M059J (cell line): ENCODE results near the gene CHEK1. TPM values are rescaled to one million over a fixed set of nuclear protein-coding genes. Genes with fewer than 3 reads are reported as not detected.
"Not testable (repeated sequence)": the region's sequence is repeated elsewhere in the genome, so short reads cannot be mapped to it uniquely, and the experiment has no call there.

ENCODE experiments used
- DNase-seq: peaks from one replicate; pipeline ENCODE4 v3.0.0-alpha.2; 2012; ENCODE audit warnings: low read depth
- total RNA-seq: library from RNA; depleted of rRNA; stranded (reverse); fragments of >200 nt; shearing (Covaris generic); gene quantifications from 2 replicates; pipeline ENCODE4 v1.2.3, GENCODE V29; 2014; rRNA removed

The CHEK1 gene
- 42.9 and 46.3 TPM in 2 replicates for total RNA-seq

- peak; percentile 2 for DNase-seq
These were observed at the start of gene CHEK1 for GRCh38 chr11:125624756-125625213. TSS of gene CHEK1 (plus strand) at chr11:125625163. CDS start at chr11:125626769, 1,606 bp downstream.

GRCh38 chr11:125577181-125577580, 47.8 kb upstream of the CHEK1 start:
- not testable (repeated sequence) for DNase-seq

- DNase-seq = no peak
These were observed 46.2 kb upstream of the CHEK1 start for GRCh38 chr11:125578783-125579182.

GRCh38 chr11:125579811-125580210, 45.2 kb upstream of the CHEK1 start:
- DNase-seq = no peak

- no peak for DNase-seq
These were observed 41.5 kb upstream of the CHEK1 start for GRCh38 chr11:125583496-125583895.

GRCh38 chr11:125585487-125585886, 39.5 kb upstream of the CHEK1 start:
- no peak for DNase-seq

- DNase-seq = no peak
These were observed 38.3 kb upstream of the CHEK1 start for GRCh38 chr11:125586623-125587022.

- DNase-seq = no peak
These were observed 37.5 kb upstream of the CHEK1 start for GRCh38 chr11:125587480-125587879.

- no peak for DNase-seq
These were observed 36.5 kb upstream of the CHEK1 start for GRCh38 chr11:125588505-125588904.

- DNase-seq = peak; percentile 27
These were observed 33.2 kb upstream of the CHEK1 start for GRCh38 chr11:125591649-125592304.

GRCh38 chr11:125592305-125593113, 32.5 kb upstream of the CHEK1 start, which contains the start of gene STT3A:
TSS of gene STT3A (plus strand) at chr11:125592852. CDS start at chr11:125595916, 3,064 bp downstream.
- DNase-seq = peak; percentile 99

GRCh38 chr11:125593114-125593820, 31.7 kb upstream of the CHEK1 start:
- peak; percentile 66 for DNase-seq

GRCh38 chr11:125594958-125595357, 30.0 kb upstream of the CHEK1 start:
- no peak for DNase-seq

GRCh38 chr11:125600663-125601062, 24.3 kb upstream of the CHEK1 start:
- no peak for DNase-seq

GRCh38 chr11:125603207-125603606, 21.8 kb upstream of the CHEK1 start:
- no peak for DNase-seq

GRCh38 chr11:125605417-125605816, 19.5 kb upstream of the CHEK1 start:
- DNase-seq = no peak

- DNase-seq = no peak
These were observed 15.4 kb upstream of the CHEK1 start for GRCh38 chr11:125609545-125609944.

GRCh38 chr11:125618383-125618782, 6.6 kb upstream of the CHEK1 start:
- DNase-seq = no peak

GRCh38 chr11:125621995-125622394, 3.0 kb upstream of the CHEK1 start:
- peak; percentile 61 for DNase-seq

GRCh38 chr11:125623064-125623463, 1.9 kb upstream of the CHEK1 start:
- no peak for DNase-seq

GRCh38 chr11:125625225-125625629, 264 bp downstream of the CHEK1 start:
- no peak for DNase-seq

- DNase-seq = peak; percentile 90
These were observed 796 bp downstream of the CHEK1 start for GRCh38 chr11:125625630-125626287.
